Neural crest cell (in vitro differentiated cells): ENCODE data around the gene SELENOM. TPM values are rescaled to one million over a fixed set of nuclear protein-coding genes. Genes with fewer than 3 reads are reported as not detected.
"Not testable (repeated sequence)": the region's sequence is repeated elsewhere in the genome, so short reads cannot be mapped to it uniquely, and the experiment has no call there.

Experiments used
- DNase-seq: peaks from one replicate; pipeline ENCODE4 v3.0.0; 2021; ENCODE audit warnings: low read depth, mixed read lengths, low spot score
- H3K27ac Mint-ChIP-seq: one replicate; pipeline ENCODE4 v1.8.0; 2021; ENCODE audit warnings: mild to moderate bottlenecking, mixed read lengths; ENCODE audit not compliant: unreplicated experiment
- H3K27me3 Mint-ChIP-seq: 2 replicates; pipeline ENCODE4 v1.8.0; 2021; ENCODE audit warnings: low read depth, mild to moderate bottlenecking, mixed read lengths
- H3K36me3 Mint-ChIP-seq: 2 replicates; pipeline ENCODE4 v1.8.0; 2021; ENCODE audit warnings: low read depth, mild to moderate bottlenecking, mixed read lengths
- H3K4me1 Mint-ChIP-seq: 2 replicates; pipeline ENCODE4 v1.8.0; 2021; ENCODE audit warnings: mixed read lengths
- H3K4me3 Mint-ChIP-seq: one replicate; pipeline ENCODE4 v1.8.0; 2021; ENCODE audit warnings: mild to moderate bottlenecking, mixed read lengths
- H3K9me3 Mint-ChIP-seq: 2 replicates; pipeline ENCODE4 v1.8.0; 2021; ENCODE audit warnings: mixed read lengths
- CTCF ChIP-seq: fragments of 200-600 bp; sonication (generic); conservative IDR thresholded peaks from 2 replicates; pipeline ENCODE4 v1.5.0; 2021; ENCODE audit warnings: antibody characterized with exemption, mild to moderate bottlenecking
- total RNA-seq: library from RNA; stranded (reverse); gene quantifications from 2 replicates; pipeline ENCODE4 v1.2.1, GENCODE V29; 2021

The SELENOM gene
- total RNA-seq, 1 donor from 2014 or later, result 10.1 TPM

GRCh38 chr22:31077681-31078080 lies 29.7 kb downstream of the SELENOM start:
- Mint-ChIP-seq H3K27ac (no peak overlapping the region), H3K9me3 (no peaks in the 10 kb centered on the region), H3K36me3 (no peaks in the 10 kb centered on the region), H3K4me3 (peak overlapping the region; percentile 47), H3K4me1 (peaks cover 21% of the 10 kb centered on the region), H3K27me3 (no peaks in the 10 kb centered on the region)
- DNase-seq, result no peak
- no peak for TF ChIP-seq CTCF

GRCh38 chr22:31075961-31076360 lies 31.4 kb downstream of the SELENOM start:
- Mint-ChIP-seq H3K4me1 (peaks cover 6% of the 10 kb centered on the region), H3K4me3 (no peak overlapping the region), H3K27ac (no peak overlapping the region), H3K36me3 (no peaks in the 10 kb centered on the region), H3K9me3 (no peaks in the 10 kb centered on the region), H3K27me3 (no peaks in the 10 kb centered on the region)
- TF ChIP-seq CTCF, result no peak
- DNase-seq, result no peak

- DNase-seq, H3K4me3 Mint-ChIP-seq, H3K9me3 Mint-ChIP-seq, H3K27ac Mint-ChIP-seq, H3K36me3 Mint-ChIP-seq, H3K27me3 Mint-ChIP-seq, H3K4me1 Mint-ChIP-seq: not testable (repeated sequence)
Observed at GRCh38 chr22:31073545-31074145, 33.7 kb downstream of the SELENOM start.

GRCh38 chr22:31073125-31073524 lies 34.2 kb downstream of the SELENOM start:
- not testable (repeated sequence) for H3K36me3 Mint-ChIP-seq, H3K9me3 Mint-ChIP-seq, H3K4me1 Mint-ChIP-seq, H3K4me3 Mint-ChIP-seq, H3K27me3 Mint-ChIP-seq, DNase-seq
- peak overlapping the region; percentile 16 for H3K27ac Mint-ChIP-seq

- not testable (repeated sequence) for H3K27me3 Mint-ChIP-seq, H3K36me3 Mint-ChIP-seq, H3K4me3 Mint-ChIP-seq, H3K4me1 Mint-ChIP-seq, H3K9me3 Mint-ChIP-seq, H3K27ac Mint-ChIP-seq, DNase-seq
Observed at GRCh38 chr22:31069691-31070314, 37.6 kb downstream of the SELENOM start.

GRCh38 chr22:31068970-31069369 lies 38.4 kb downstream of the SELENOM start:
- H3K4me1 Mint-ChIP-seq, result no peaks in the 10 kb centered on the region
- DNase-seq, result no peak
- no peak for TF ChIP-seq CTCF
- no peaks in the 10 kb centered on the region for H3K36me3 Mint-ChIP-seq
- H3K4me3 Mint-ChIP-seq, result no peak overlapping the region
- H3K27ac Mint-ChIP-seq, result no peak overlapping the region
- H3K27me3 Mint-ChIP-seq, result no peaks in the 10 kb centered on the region
- no peaks in the 10 kb centered on the region for H3K9me3 Mint-ChIP-seq

GRCh38 chr22:31064369-31064768 lies 43.0 kb downstream of the SELENOM start:
- Mint-ChIP-seq H3K4me3 (no peak overlapping the region), H3K36me3 (no peaks in the 10 kb centered on the region), H3K27me3 (no peaks in the 10 kb centered on the region)

More at GRCh38 chr22:31064369-31064768, 43.0 kb downstream of the SELENOM start:
- Mint-ChIP-seq H3K27ac (no peak overlapping the region), H3K9me3 (no peaks in the 10 kb centered on the region), H3K4me1 (no peaks in the 10 kb centered on the region)
- TF ChIP-seq CTCF, result no peak
- no peak for DNase-seq
